WTC11 (cell line): Measurements from ENCODE around the gene RUVBL2. TPM values are rescaled to one million over a fixed set of nuclear protein-coding genes. Genes with fewer than 3 reads are reported as not detected.

ENCODE experiments used
- CREM ChIP-seq: sonication (generic); formaldehyde crosslinking; IDR thresholded peaks from 2 replicates; pipeline ENCODE4 v1.8.1; 2022; ENCODE audit warnings: mild to moderate bottlenecking, missing genetic modification reagents, moderate library complexity
- JUN ChIP-seq: sonication (generic); formaldehyde crosslinking; IDR thresholded peaks from 2 replicates; pipeline ENCODE4 v1.8.0; 2023; ENCODE audit warnings: mild to moderate bottlenecking, missing genetic modification reagents
- NFATC4 ChIP-seq: fragments of 250-450 bp; sonication (Bioruptor Pico); IDR thresholded peaks from 2 replicates; pipeline ENCODE4 v1.9.0; 2021; ENCODE audit warnings: mild to moderate bottlenecking
- PRRX2 ChIP-seq: fragments of 250-450 bp; sonication (Bioruptor Pico); IDR thresholded peaks from 2 replicates; pipeline ENCODE4 v1.8.0; 2021; ENCODE audit warnings: mild to moderate bottlenecking
- RORB ChIP-seq: fragments of 250-450 bp; sonication (Bioruptor Pico); IDR thresholded peaks from 2 replicates; pipeline ENCODE4 v1.9.0; 2021; ENCODE audit warnings: mild to moderate bottlenecking
- ZNF138 ChIP-seq: sonication (generic); formaldehyde crosslinking; conservative IDR thresholded peaks from 2 replicates; pipeline ENCODE4 v1.8.1; 2022; ENCODE audit warnings: mild to moderate bottlenecking, moderate library complexity, missing genetic modification reagents
- total RNA-seq: library from RNA; stranded (reverse); gene quantifications from 3 replicates; pipeline ENCODE4 v1.2.3, GENCODE V29; 2021
- TF ChIP-seq, protein P1 (sequence below): fragments of 250-450 bp; sonication (Bioruptor Pico); IDR thresholded peaks from 2 replicates; pipeline ENCODE4 v1.8.0; 2021; ENCODE audit warnings: mild to moderate bottlenecking
- TF ChIP-seq, protein P2 (sequence below): sonication (generic); formaldehyde crosslinking; IDR thresholded peaks from 2 replicates; pipeline ENCODE4 v1.8.1; 2022; ENCODE audit warnings: mild to moderate bottlenecking, missing genetic modification reagents, moderate library complexity, borderline replicate concordance
- TF ChIP-seq, protein P3 (sequence below): sonication (generic); formaldehyde crosslinking; IDR thresholded peaks from 2 replicates; pipeline ENCODE4 v1.8.0; 2022; ENCODE audit warnings: mild to moderate bottlenecking, missing genetic modification reagents
- TF ChIP-seq, protein P4 (sequence below): sonication (generic); formaldehyde crosslinking; IDR thresholded peaks from 2 replicates; pipeline ENCODE4 v1.8.1; 2023; ENCODE audit warnings: mild to moderate bottlenecking, missing genetic modification reagents, moderate library complexity
- TF ChIP-seq, protein P5 (sequence below): fragments of 250-450 bp; sonication (Bioruptor Pico); IDR thresholded peaks from 2 replicates; pipeline ENCODE4 v1.9.0; 2021; ENCODE audit warnings: mild to moderate bottlenecking, borderline replicate concordance
- TF ChIP-seq, protein P6 (sequence below): fragments of 250-450 bp; sonication (Bioruptor Pico); IDR thresholded peaks from 2 replicates; pipeline ENCODE4 v1.9.0; 2021; ENCODE audit warnings: mild to moderate bottlenecking
- TF ChIP-seq, protein P7 (sequence below): fragments of 250-450 bp; sonication (Bioruptor Pico); IDR thresholded peaks from 2 replicates; pipeline ENCODE4 v1.9.0; 2021; ENCODE audit warnings: mild to moderate bottlenecking
- TF ChIP-seq, protein P8 (sequence below): sonication (generic); formaldehyde crosslinking; IDR thresholded peaks from 2 replicates; pipeline ENCODE4 v1.8.0; 2022; ENCODE audit warnings: mild to moderate bottlenecking, missing genetic modification reagents

Gene RUVBL2
- total RNA-seq, 1 experiment from 2014 or later, result 178 TPM

DNA sequence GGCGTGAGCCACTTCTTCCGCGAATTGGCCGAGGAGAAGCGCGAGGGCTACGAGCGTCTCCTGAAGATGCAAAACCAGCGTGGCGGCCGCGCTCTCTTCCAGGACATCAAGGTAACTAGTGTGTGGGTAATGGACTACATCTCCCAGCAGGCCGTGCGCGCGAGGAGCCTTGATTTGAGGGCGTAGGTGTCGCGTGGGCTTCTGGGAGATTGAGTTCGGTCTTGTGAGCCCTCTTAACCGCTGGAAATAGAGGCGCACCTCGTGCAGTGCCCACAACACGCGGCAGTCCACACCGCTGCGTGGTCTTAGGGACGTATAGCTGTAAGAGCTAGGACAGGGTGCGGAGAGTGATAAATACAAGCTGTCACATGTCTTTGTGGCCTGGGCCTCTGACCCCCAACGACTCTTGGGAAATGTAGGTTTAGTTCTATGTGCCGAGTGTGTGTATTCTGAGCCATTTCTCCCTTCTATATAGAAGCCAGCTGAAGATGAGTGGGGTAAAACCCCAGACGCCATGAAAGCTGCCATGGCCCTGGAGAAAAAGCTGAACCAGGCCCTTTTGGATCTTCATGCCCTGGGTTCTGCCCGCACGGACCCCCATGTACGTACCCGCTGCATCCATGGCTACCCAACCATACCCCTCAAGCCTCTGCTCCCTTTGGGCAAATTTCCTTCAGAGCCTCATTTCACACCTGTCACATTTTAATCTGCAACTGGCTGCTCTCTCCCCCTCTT, 27.7 kb upstream of the RUVBL2 start (continued):
- TF ChIP-seq, protein P1, sequence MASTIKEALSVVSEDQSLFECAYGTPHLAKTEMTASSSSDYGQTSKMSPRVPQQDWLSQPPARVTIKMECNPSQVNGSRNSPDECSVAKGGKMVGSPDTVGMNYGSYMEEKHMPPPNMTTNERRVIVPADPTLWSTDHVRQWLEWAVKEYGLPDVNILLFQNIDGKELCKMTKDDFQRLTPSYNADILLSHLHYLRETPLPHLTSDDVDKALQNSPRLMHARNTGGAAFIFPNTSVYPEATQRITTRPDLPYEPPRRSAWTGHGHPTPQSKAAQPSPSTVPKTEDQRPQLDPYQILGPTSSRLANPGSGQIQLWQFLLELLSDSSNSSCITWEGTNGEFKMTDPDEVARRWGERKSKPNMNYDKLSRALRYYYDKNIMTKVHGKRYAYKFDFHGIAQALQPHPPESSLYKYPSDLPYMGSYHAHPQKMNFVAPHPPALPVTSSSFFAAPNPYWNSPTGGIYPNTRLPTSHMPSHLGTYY (CRISPR knock-in tag), result peak; percentile 52; the same call in 1 of the 2 replicates
- TF ChIP-seq CREM (0 out of 2 replicates have a peak, but pooled peaks have one; percentile 11), PRRX2 (peak; percentile 74; the same call in 1 of the 2 replicates), RORB (CRISPR knock-in tag) (peak; percentile 86), JUN (CRISPR knock-in tag) (peak; percentile 44; the same call in 1 of the 2 replicates), ZNF138 (CRISPR knock-in tag) (no peak), NFATC4 (CRISPR knock-in tag) (0 out of 2 replicates have a peak, but pooled peaks have one; percentile 8)
- TF ChIP-seq, protein P2, sequence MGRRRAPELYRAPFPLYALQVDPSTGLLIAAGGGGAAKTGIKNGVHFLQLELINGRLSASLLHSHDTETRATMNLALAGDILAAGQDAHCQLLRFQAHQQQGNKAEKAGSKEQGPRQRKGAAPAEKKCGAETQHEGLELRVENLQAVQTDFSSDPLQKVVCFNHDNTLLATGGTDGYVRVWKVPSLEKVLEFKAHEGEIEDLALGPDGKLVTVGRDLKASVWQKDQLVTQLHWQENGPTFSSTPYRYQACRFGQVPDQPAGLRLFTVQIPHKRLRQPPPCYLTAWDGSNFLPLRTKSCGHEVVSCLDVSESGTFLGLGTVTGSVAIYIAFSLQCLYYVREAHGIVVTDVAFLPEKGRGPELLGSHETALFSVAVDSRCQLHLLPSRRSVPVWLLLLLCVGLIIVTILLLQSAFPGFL (CRISPR knock-in tag), result 0 out of 2 replicates have a peak, but pooled peaks have one; percentile 41
- TF ChIP-seq, protein P3, sequence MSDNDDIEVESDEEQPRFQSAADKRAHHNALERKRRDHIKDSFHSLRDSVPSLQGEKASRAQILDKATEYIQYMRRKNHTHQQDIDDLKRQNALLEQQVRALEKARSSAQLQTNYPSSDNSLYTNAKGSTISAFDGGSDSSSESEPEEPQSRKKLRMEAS (CRISPR knock-in tag), result peak; percentile 73; the same call in 1 of the 2 replicates
- TF ChIP-seq, protein P4, sequence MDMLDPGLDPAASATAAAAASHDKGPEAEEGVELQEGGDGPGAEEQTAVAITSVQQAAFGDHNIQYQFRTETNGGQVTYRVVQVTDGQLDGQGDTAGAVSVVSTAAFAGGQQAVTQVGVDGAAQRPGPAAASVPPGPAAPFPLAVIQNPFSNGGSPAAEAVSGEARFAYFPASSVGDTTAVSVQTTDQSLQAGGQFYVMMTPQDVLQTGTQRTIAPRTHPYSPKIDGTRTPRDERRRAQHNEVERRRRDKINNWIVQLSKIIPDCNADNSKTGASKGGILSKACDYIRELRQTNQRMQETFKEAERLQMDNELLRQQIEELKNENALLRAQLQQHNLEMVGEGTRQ (CRISPR knock-in tag), result peak; percentile 13; the same call in 1 of the 2 replicates
- TF ChIP-seq, protein P5, sequence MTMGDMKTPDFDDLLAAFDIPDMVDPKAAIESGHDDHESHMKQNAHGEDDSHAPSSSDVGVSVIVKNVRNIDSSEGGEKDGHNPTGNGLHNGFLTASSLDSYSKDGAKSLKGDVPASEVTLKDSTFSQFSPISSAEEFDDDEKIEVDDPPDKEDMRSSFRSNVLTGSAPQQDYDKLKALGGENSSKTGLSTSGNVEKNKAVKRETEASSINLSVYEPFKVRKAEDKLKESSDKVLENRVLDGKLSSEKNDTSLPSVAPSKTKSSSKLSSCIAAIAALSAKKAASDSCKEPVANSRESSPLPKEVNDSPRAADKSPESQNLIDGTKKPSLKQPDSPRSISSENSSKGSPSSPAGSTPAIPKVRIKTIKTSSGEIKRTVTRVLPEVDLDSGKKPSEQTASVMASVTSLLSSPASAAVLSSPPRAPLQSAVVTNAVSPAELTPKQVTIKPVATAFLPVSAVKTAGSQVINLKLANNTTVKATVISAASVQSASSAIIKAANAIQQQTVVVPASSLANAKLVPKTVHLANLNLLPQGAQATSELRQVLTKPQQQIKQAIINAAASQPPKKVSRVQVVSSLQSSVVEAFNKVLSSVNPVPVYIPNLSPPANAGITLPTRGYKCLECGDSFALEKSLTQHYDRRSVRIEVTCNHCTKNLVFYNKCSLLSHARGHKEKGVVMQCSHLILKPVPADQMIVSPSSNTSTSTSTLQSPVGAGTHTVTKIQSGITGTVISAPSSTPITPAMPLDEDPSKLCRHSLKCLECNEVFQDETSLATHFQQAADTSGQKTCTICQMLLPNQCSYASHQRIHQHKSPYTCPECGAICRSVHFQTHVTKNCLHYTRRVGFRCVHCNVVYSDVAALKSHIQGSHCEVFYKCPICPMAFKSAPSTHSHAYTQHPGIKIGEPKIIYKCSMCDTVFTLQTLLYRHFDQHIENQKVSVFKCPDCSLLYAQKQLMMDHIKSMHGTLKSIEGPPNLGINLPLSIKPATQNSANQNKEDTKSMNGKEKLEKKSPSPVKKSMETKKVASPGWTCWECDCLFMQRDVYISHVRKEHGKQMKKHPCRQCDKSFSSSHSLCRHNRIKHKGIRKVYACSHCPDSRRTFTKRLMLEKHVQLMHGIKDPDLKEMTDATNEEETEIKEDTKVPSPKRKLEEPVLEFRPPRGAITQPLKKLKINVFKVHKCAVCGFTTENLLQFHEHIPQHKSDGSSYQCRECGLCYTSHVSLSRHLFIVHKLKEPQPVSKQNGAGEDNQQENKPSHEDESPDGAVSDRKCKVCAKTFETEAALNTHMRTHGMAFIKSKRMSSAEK, result no peak
- TF ChIP-seq, protein P6, sequence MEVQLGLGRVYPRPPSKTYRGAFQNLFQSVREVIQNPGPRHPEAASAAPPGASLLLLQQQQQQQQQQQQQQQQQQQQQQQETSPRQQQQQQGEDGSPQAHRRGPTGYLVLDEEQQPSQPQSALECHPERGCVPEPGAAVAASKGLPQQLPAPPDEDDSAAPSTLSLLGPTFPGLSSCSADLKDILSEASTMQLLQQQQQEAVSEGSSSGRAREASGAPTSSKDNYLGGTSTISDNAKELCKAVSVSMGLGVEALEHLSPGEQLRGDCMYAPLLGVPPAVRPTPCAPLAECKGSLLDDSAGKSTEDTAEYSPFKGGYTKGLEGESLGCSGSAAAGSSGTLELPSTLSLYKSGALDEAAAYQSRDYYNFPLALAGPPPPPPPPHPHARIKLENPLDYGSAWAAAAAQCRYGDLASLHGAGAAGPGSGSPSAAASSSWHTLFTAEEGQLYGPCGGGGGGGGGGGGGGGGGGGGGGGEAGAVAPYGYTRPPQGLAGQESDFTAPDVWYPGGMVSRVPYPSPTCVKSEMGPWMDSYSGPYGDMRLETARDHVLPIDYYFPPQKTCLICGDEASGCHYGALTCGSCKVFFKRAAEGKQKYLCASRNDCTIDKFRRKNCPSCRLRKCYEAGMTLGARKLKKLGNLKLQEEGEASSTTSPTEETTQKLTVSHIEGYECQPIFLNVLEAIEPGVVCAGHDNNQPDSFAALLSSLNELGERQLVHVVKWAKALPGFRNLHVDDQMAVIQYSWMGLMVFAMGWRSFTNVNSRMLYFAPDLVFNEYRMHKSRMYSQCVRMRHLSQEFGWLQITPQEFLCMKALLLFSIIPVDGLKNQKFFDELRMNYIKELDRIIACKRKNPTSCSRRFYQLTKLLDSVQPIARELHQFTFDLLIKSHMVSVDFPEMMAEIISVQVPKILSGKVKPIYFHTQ (CRISPR knock-in tag), result no peak
- TF ChIP-seq, protein P7, sequence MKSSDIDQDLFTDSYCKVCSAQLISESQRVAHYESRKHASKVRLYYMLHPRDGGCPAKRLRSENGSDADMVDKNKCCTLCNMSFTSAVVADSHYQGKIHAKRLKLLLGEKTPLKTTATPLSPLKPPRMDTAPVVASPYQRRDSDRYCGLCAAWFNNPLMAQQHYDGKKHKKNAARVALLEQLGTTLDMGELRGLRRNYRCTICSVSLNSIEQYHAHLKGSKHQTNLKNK (CRISPR knock-in tag), result peak; percentile 70; the same call in 1 of the 2 replicates
- TF ChIP-seq, protein P8, sequence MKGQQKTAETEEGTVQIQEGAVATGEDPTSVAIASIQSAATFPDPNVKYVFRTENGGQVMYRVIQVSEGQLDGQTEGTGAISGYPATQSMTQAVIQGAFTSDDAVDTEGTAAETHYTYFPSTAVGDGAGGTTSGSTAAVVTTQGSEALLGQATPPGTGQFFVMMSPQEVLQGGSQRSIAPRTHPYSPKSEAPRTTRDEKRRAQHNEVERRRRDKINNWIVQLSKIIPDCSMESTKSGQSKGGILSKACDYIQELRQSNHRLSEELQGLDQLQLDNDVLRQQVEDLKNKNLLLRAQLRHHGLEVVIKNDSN (CRISPR knock-in tag), result peak; percentile 17; the same call in 1 of the 2 replicates
